HCT116 (cell line): Measurements from ENCODE around the gene ZBED5. TPM values are rescaled to one million over a fixed set of nuclear protein-coding genes. Genes with fewer than 3 reads are reported as not detected.
"Not testable (repeated sequence)": the region's sequence is repeated elsewhere in the genome, so short reads cannot be mapped to it uniquely, and the experiment has no call there.

Experiments used
- ATAC-seq: fragments of 200-7000 bp; cut with Tn5 transposase; 2 replicates; pipeline ENCODE4 v1.9.1; 2020; ENCODE audit warnings: mild to moderate bottlenecking, moderate library complexity
- BruUV-seq: library from RNA; stranded (reverse); fragments of 400-500 nt; replicated peaks from 2 replicates; lab custom pipeline; 2021; lab: Mats Ljungman, UMichigan
- CTCF ChIA-PET: fragments of 300-600 bp; sonication (Branson Sonifier 250); formaldehyde crosslinking; loops from one replicate; lab custom pipeline; 2021; ENCODE audit warnings: antibody characterized with exemption; lab: Charles Lee
- POLR2A ChIA-PET: fragments of 300-600, 350-600 bp; sonication (Branson Sonifier 250); formaldehyde crosslinking; loops from one replicate; lab custom pipeline; 2021; ENCODE audit warnings: antibody characterized with exemption; lab: Charles Lee
- RAD21 ChIA-PET, 2 experiments: fragments of 300-600 bp; sonication (Branson Sonifier 250); formaldehyde crosslinking; loops; one replicate each; lab custom pipeline; 2023; ENCODE audit warnings: low total read pairs in 2 of 2; ENCODE audit not compliant: uncharacterized antibody in 2 of 2, unreplicated experiment in 2 of 2, low non-redundant PET in 1 of 2; lab: Charles Lee
- DNase-seq: peaks from one replicate; pipeline ENCODE4 v3.0.0-alpha.2; 2010; ENCODE audit warnings: low read depth, low spot score
- H2AFZ ChIP-seq: fragments of 200-600 bp; shearing (Covaris generic), sonication (generic); 2 replicates; pipeline ENCODE4 v1.6.1; 2017; ENCODE audit warnings: low read depth, mixed run types, mixed read lengths, antibody characterized with exemption, low read length; ENCODE audit not compliant: poor library complexity, severe bottlenecking
- H3K27ac ChIP-seq: 2 replicates; pipeline ENCODE4 v1.5.1; 2012; ENCODE audit warnings: low read depth, low read length
- H3K27me3 ChIP-seq: fragments of 200-600 bp; sonication (generic); 2 replicates; pipeline ENCODE4 v1.6.1; 2016; ENCODE audit warnings: mixed run types, low read length, mixed read lengths; ENCODE audit not compliant: insufficient read depth
- H3K36me3 ChIP-seq, 2 experiments: fragments of 200-500 bp in 1 of 2; fragments of 200-600 bp in 1 of 2; sonication (Bioruptor generic) in 1 of 2; sonication (generic) in 1 of 2; 2 replicates each; pipeline versions ENCODE4 v1.5.1 to v1.6.1; 2014 to 2016; ENCODE audit warnings: low read length in 2 of 2, inconsistent platforms in 1 of 2, mixed read lengths in 1 of 2, mixed run types in 1 of 2; ENCODE audit not compliant: insufficient read depth in 2 of 2, control insufficient read depth in 1 of 2
- H3K4me1 ChIP-seq, 2 experiments: fragments of 200-600 bp in 1 of 2; sonication (generic) in 1 of 2; 2 replicates each; pipeline versions ENCODE4 v1.5.1 to v1.6.1; 2012 to 2017; ENCODE audit warnings: low read length in 2 of 2, inconsistent platforms in 1 of 2, mild to moderate bottlenecking in 1 of 2, mixed read lengths in 1 of 2, mixed run types in 1 of 2, moderate library complexity in 1 of 2; ENCODE audit not compliant: insufficient read depth in 2 of 2, control insufficient read depth in 1 of 2
- H3K4me2 ChIP-seq: fragments of 200-600 bp; sonication (generic); 2 replicates; pipeline ENCODE4 v1.6.1; 2017; ENCODE audit warnings: mixed run types, low read length, mixed read lengths
- H3K4me3 ChIP-seq, 2 experiments: fragments of 200-600 bp in 1 of 2; sonication (generic) in 1 of 2; replicated peaks in 1 of 2; 2 replicates each; pipeline ENCODE4 v1.5.1; 2011 to 2016; ENCODE audit warnings: low read length in 2 of 2, control low read depth in 1 of 2, low read depth in 1 of 2, mild to moderate bottlenecking in 1 of 2, mixed read lengths in 1 of 2, mixed run types in 1 of 2
- H3K79me2 ChIP-seq: fragments of 200-600 bp; sonication (generic); 2 replicates; pipeline ENCODE4 v1.6.1; 2017; ENCODE audit warnings: mild to moderate bottlenecking, mixed run types, low read length, moderate library complexity, mixed read lengths; ENCODE audit not compliant: insufficient read depth
- H3K9ac ChIP-seq: fragments of 200-600 bp; sonication (generic); 2 replicates; pipeline ENCODE4 v1.6.1; 2016; ENCODE audit warnings: low read length, mixed read lengths
- H3K9me2 ChIP-seq: fragments of 200-600 bp; sonication (generic), shearing (Covaris generic); 2 replicates; pipeline ENCODE4 v1.6.1; 2017; ENCODE audit warnings: mixed run types, mild to moderate bottlenecking, moderate library complexity; ENCODE audit not compliant: insufficient read depth
- H3K9me3 ChIP-seq, 2 experiments: fragments of 200-500 bp in 1 of 2; fragments of 200-600 bp in 1 of 2; sonication (Bioruptor generic) in 1 of 2; sonication (generic) in 1 of 2; 2 replicates each; pipeline ENCODE4 v1.6.1; 2014 to 2017; ENCODE audit warnings: low read length in 2 of 2, mixed read lengths in 2 of 2, inconsistent platforms in 1 of 2, low read depth in 1 of 2, mild to moderate bottlenecking in 1 of 2, mixed run types in 1 of 2, moderate library complexity in 1 of 2; ENCODE audit not compliant: control insufficient read depth in 1 of 2, insufficient read depth in 1 of 2
- H4K20me1 ChIP-seq: fragments of 200-600 bp; sonication (generic), shearing (Covaris generic); 2 replicates; pipeline ENCODE4 v1.6.1; 2017; ENCODE audit warnings: mixed run types, mild to moderate bottlenecking, moderate library complexity; ENCODE audit not compliant: insufficient read depth
- ATF3 ChIP-seq: IDR thresholded peaks from 2 replicates; pipeline ENCODE4 v1.6.1; 2012
- CTCF ChIP-seq, 3 experiments: fragments of 200-600 bp in 1 of 3; sonication (generic) in 1 of 3; IDR thresholded peaks in 2 of 3; conservative IDR thresholded peaks in 1 of 3; 2 replicates each; pipeline ENCODE4 v1.5.1; 2012 to 2017; ENCODE audit warnings: low read depth in 2 of 3, low read length in 2 of 3, antibody characterized with exemption in 1 of 3, borderline replicate concordance in 1 of 3, control low read depth in 1 of 3, mild to moderate bottlenecking in 1 of 3, mixed read lengths in 1 of 3, mixed run types in 1 of 3, moderate library complexity in 1 of 3; ENCODE audit not compliant: insufficient read depth in 1 of 3
- EGR1 ChIP-seq: IDR thresholded peaks from 2 replicates; pipeline ENCODE4 v1.6.1; 2012; ENCODE audit warnings: low read depth
- POLR2A ChIP-seq: IDR thresholded peaks from 2 replicates; pipeline ENCODE4 v1.7.0; 2011; ENCODE audit warnings: borderline replicate concordance; ENCODE audit not compliant: insufficient read depth, insufficient read length; ENCODE audit errors: extremely low read depth
- POLR2AphosphoS5 ChIP-seq: IDR thresholded peaks from 2 replicates; pipeline ENCODE4 v1.6.1; 2011; ENCODE audit warnings: mild to moderate bottlenecking, low read depth, low read length, moderate library complexity
- RAD21 ChIP-seq: IDR thresholded peaks from 2 replicates; pipeline ENCODE4 v1.6.1; 2012; ENCODE audit warnings: low read depth, mild to moderate bottlenecking
- REST ChIP-seq: IDR thresholded peaks from 2 replicates; pipeline ENCODE4 v1.6.1; 2012; ENCODE audit warnings: low read depth
- SIN3A ChIP-seq: IDR thresholded peaks from 2 replicates; pipeline ENCODE4 v1.6.1; 2012; ENCODE audit warnings: low read depth
- SRF ChIP-seq: IDR thresholded peaks from 2 replicates; pipeline ENCODE4 v1.6.1; 2012; ENCODE audit warnings: low read depth
- YY1 ChIP-seq: IDR thresholded peaks from 2 replicates; pipeline ENCODE4 v1.6.1; 2011; ENCODE audit warnings: low read length, low read depth, moderate library complexity, mild to moderate bottlenecking; ENCODE audit not compliant: insufficient replicate concordance; ENCODE audit errors: extremely low read depth
- ZFX ChIP-seq: fragments of 450-650 bp; IDR thresholded peaks from 2 replicates; pipeline ENCODE4 v1.6.1; 2017
- intact Hi-C: fragments of 100-400 bp; cut with micrococcal nuclease; formaldehyde crosslinking; loops from 2 replicates; pipeline ENCODE4 v1.10.0; 2022
- total RNA-seq: library from RNA; stranded (reverse); gene quantifications from one replicate; pipeline ENCODE4 v1.2.1, GENCODE V29; 2021; ENCODE audit not compliant: unreplicated experiment

The ZBED5 gene
- total RNA-seq, 1 experiment from 2014 or later, result 26.8 TPM

- Histone ChIP-seq H3K79me2 (no peaks in the 10 kb centered on the region), H3K36me3 (no peaks in the 10 kb centered on the region), H3K4me3 (no peak overlapping the region), H3K27ac (no peak overlapping the region), H3K4me1 (peaks cover 0 to 5% of the 10 kb centered on the region in 2 experiments; a peak in 1 of 4 replicates), H4K20me1 (no peaks in the 10 kb centered on the region), H3K9me2 (no peaks in the 10 kb centered on the region), H3K9ac (no peak overlapping the region), H2AFZ (no peak overlapping the region), H3K4me2 (no peak overlapping the region), H3K9me3 (no peaks in the 10 kb centered on the region), H3K27me3 (no peaks in the 10 kb centered on the region)
- CTCF ChIA-PET, result no interaction called here
- RAD21 ChIA-PET, result no interaction called here
- BruUV-seq, result no TSS peak
- POLR2A ChIA-PET, result interaction anchor here (1.0 to 3.5 kb wide), 2 partner anchors 10 to 29 kb away, joined by 3 to 21 read pairs; partner anchors contain the start of gene EIF4G2
- no peak for TF ChIP-seq POLR2AphosphoS5
- TF ChIP-seq ATF3, result no peak
- TF ChIP-seq ZFX, result no peak
- TF ChIP-seq CTCF (IDR thresholded peaks at IDR 0.05 in 2 of 3, conservative IDR thresholded peaks at IDR 0.05 in 1 of 3; ENCODE audit: borderline replicate concordance in 1 of 3, insufficient read depth in 1 of 3, low read depth in 2 of 3, low read length in 2 of 3), result no peak
- TF ChIP-seq YY1, result no peak
- TF ChIP-seq REST, result no peak
- no peak for TF ChIP-seq RAD21
- TF ChIP-seq POLR2A, result no peak
- no peak for TF ChIP-seq SRF
- no peak for TF ChIP-seq SIN3A
- no peak for TF ChIP-seq EGR1
- ATAC-seq, result no peak
- no peak for DNase-seq
- intact Hi-C loops, result no loop called here
Measured at GRCh38 chr11:10838083-10838482, 19.8 kb downstream of the ZBED5 start.

- H3K9me3 ChIP-seq, H4K20me1 ChIP-seq, H3K79me2 ChIP-seq, H3K4me3 ChIP-seq, H3K27ac ChIP-seq, intact Hi-C loops, BruUV-seq, H2AFZ ChIP-seq, H3K36me3 ChIP-seq, H3K4me2 ChIP-seq, RAD21 ChIA-PET, CTCF ChIA-PET, ATAC-seq, H3K27me3 ChIP-seq, H3K9ac ChIP-seq, H3K9me2 ChIP-seq, DNase-seq, H3K4me1 ChIP-seq: not testable (repeated sequence)
- POLR2A ChIA-PET, result interaction anchor here (0.7 kb wide), 1 partner anchor 28 kb away, joined by 3 read pairs; the partner anchor contains the start of gene EIF4G2
Measured at GRCh38 chr11:10836884-10837283, 21.0 kb downstream of the ZBED5 start.
